LNCAP (cell line): Measurements from ENCODE around the gene ATP5PD.
A peak's percentile ranks its signal among the peaks of the same experiment; 100 is the strongest.

Experiments
- CTCF ChIP-seq: fragments of 450-650 bp; IDR thresholded peaks from 2 replicates; pipeline ENCODE4 v1.5.1; 2017; ENCODE audit warnings: mild to moderate bottlenecking

Gene ATP5PD

GRCh38 chr17:75064040-75064439 lies 17.3 kb upstream of the ATP5PD start:
- TF ChIP-seq CTCF = no peak

- no peak for TF ChIP-seq CTCF
These were observed 16.9 kb upstream of the ATP5PD start for GRCh38 chr17:75063626-75064025.

GRCh38 chr17:75063201-75063600 lies 16.4 kb upstream of the ATP5PD start:
- no peak for TF ChIP-seq CTCF

- TF ChIP-seq CTCF = no peak
These were observed 14.8 kb upstream of the ATP5PD start for GRCh38 chr17:75061618-75062017.

- no peak for TF ChIP-seq CTCF
These were observed 14.3 kb upstream of the ATP5PD start for GRCh38 chr17:75061055-75061438.

GRCh38 chr17:75060434-75061054 lies 13.8 kb upstream of the ATP5PD start:
- no peak for TF ChIP-seq CTCF

GRCh38 chr17:75059369-75060345 lies 12.9 kb upstream of the ATP5PD start:
- TF ChIP-seq CTCF = peak; percentile 45; the same call in 1 of the 2 replicates
